Subcutaneous adipose tissue (tissue), 4 donors: ENCODE results near the gene TSGA10. TPM values are rescaled to one million over a fixed set of nuclear protein-coding genes. Genes with fewer than 3 reads are reported as not detected.

ENCODE experiments used
- total RNA-seq, 4 donors: library from RNA; depleted of rRNA; stranded (reverse); fragments of >200 nt; gene quantifications; one replicate each; pipeline ENCODE4 v1.1.0, GENCODE V29; 2016
- TF ChIP-seq, protein P1 (sequence below): fragments of 450-650 bp; IDR thresholded peaks from one replicate; pipeline ENCODE4 v1.5.1; 2016; ENCODE audit warnings: low read depth, mild to moderate bottlenecking, control low read depth, antibody characterized with exemption, moderate library complexity

TSGA10 gene
- total RNA-seq, 4 donors from 2014 or later, result 5.2 to 11.0 (median 8.0) TPM

DNA sequence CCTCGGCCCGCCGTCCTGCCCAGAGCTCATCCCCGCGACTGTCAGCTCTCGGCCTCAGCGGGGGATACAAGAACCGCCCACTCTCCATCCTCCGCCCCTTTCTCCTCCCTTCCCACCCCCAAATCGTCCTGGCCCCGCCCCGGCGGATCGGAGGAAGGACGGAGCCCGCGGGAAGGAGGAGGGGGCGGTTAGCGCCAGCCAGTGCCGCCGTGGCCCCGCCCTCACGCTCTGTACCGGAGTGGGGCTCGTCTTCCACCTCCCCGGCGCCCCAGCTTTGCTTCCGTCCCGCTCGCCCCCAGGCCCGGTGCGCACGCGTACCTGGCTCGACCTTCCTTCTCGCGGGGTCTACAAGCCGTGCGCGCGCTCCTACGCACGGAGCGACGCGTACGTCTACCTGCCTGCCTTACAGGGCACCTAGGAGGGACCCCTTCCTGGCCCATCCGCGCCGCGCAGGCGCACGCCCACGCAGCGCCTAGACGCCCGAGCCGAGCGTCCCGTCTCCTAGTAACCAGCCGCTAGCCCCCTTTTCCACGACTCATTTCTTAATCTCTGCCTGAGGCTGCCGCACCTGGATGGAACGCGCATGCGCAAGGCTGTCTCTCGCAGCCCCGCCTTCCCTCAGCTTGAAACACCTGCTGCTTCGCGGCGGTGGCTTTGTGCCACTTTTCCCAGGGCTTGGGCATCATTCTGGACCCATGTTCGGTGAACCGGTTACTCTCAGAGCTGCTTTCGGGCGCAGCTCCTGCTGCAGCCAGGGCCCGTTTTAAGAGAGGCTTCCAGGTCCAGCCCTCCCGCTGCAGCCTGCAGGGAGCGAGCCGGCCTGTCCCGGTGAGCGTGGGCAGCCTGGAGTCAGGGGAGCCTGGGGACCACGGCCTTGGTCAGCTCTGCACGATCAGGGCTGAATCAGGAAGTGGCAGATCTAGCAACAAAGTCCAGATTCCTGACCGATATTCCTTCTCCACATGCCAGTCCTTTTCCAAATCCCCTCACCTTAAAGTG is 13.3 kb downstream of the TSGA10 start, which contains the start of gene C2orf15:
C2orf15 (plus strand) TSS at position 598 of the 999 bp plus-strand sequence. CDS start 8,852 bp downstream, outside the sequence.
- TF ChIP-seq, protein P1, sequence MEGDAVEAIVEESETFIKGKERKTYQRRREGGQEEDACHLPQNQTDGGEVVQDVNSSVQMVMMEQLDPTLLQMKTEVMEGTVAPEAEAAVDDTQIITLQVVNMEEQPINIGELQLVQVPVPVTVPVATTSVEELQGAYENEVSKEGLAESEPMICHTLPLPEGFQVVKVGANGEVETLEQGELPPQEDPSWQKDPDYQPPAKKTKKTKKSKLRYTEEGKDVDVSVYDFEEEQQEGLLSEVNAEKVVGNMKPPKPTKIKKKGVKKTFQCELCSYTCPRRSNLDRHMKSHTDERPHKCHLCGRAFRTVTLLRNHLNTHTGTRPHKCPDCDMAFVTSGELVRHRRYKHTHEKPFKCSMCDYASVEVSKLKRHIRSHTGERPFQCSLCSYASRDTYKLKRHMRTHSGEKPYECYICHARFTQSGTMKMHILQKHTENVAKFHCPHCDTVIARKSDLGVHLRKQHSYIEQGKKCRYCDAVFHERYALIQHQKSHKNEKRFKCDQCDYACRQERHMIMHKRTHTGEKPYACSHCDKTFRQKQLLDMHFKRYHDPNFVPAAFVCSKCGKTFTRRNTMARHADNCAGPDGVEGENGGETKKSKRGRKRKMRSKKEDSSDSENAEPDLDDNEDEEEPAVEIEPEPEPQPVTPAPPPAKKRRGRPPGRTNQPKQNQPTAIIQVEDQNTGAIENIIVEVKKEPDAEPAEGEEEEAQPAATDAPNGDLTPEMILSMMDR, result no peak

DNA sequence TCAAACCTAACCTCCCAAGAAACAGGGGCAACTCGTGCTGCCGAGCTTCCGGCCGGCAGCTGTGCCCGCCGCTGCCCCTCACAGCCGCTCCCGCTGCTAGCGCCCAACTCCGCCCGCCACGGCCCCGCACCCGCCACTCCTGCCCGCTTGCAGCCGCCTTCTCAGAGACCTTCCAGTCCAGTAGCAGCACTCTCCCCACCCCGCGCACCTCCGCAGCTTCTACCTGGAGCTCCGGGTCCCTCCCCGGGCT is 14.0 kb downstream of the TSGA10 start:
- TF ChIP-seq, protein P1, result no peak

DNA sequence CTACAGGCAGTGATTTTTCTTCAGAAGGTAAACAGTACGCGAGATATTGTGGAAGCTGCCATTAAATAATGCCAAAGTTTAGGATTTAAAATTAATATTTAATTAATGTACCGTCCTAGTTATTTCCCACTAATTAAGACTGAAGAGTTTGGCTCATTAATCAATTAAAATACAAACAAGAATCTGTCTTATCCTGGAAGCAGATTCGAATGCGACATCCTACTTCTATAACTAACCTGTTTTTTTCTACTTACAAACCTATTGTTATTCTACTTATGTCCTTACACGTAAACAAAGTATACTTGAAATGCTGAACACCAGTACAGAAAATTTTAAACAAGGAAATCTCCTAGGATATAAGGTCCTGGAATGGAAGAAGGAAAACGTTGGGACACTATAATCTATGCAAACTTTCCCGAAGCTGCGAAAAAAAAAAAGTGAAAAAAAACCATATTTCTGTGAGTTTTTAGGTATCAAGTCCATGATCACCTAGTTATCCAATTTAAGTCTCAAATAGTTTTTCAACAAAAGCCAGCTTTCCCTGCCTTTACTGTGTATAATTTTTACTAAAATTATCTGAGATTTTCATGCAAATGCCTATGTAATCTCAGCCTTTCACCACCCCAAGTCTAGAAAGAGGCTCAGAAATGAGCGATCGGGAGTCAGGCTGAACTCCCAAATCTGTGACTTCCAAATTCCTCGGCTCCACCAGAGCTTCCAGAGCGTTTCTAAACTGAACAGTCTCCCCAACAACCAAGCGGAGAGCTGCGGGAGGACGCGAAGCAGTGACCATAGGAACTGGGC is 14.5 kb downstream of the TSGA10 start:
- TF ChIP-seq, protein P1, result no peak

DNA sequence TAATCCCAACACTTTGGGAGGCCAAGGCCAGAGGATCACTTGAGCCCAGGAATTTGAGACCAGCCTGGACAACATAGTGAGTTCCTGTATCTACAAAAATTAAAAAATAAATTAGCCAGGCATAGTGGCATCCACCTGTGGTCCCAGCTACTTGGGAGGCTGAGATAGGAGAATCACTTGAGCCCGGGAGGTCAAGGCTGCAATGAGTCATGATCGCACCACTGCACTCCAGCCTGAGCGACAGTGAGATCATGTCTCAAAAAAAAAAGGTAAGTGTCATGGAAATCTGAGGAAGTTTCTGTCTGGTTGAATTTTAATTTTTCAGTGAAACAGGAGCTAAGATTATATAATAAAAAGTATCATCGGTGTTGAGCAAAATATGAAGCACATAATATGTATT is 15.7 kb downstream of the TSGA10 start:
- TF ChIP-seq, protein P1, result no peak

DNA sequence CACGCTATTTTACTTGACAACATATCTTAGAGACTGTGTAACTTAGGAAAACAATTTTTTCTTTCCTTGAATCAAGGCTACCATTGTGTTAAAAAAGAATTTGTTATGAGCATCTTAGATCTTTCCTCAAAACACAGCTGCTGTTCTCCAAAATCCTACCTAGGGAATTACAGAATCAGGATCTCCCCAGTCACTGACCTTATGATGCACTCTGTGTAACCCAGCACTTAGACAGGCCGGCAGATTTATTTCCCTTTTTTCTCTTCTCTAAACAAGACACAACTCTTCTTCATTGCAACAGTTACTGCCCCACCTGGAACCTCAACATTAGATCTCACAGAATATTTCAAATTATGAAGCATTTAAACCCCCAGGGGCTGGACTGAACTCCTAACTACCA is 26.8 kb downstream of the TSGA10 start:
- TF ChIP-seq, protein P1, result no peak

DNA sequence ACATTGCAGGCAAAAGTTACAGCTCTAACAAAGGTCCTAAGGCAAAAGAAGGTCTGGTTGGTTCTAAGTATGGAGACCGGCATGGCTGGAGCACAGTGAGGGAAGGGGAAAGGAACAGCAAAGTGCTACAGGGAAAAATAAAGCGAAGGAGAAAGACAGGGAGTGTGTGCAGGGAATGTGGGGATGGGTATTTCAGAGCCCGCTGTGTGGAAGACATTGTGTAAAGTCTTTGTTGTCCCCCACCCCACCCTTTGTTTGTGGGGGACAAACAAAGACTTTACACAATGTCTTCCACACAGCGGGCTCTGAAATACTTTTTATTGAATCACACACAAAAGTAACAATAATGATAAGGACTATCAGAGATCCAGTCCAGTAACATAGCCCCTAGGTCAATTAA is 42.1 kb downstream of the TSGA10 start:
- TF ChIP-seq, protein P1, result no peak

DNA sequence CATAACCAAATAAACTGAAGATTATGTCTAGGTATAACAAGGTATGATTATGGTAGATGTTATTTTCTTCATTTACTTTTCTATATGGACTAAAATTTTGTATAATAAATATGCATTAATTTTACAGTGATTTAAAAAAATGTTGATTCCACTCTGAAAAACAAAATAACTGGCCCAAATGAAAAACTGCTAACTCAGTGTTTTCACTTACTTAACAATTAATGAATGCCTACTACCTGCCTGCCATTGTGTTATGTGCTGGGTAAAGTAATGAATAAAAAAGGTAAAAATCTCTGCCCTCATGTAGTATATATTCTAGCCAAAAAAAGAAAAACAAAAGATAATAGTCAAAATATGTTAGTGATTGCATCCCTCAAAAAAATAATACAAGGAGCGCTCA is 42.8 kb downstream of the TSGA10 start:
- TF ChIP-seq, protein P1, result no peak
